Activated T-cell treated with anti-CD3 and anti-CD28 coated beads for 4 hours (primary cell): ENCODE measurements around the gene GNB1L.

Experiments used
- DNase-seq: peaks from one replicate; pipeline ENCODE4 v3.0.0-alpha.2; 2020

GNB1L gene

GRCh38 chr22:19821523-19822300 is 33.0 kb downstream of the GNB1L start:
- DNase-seq = no peak

GRCh38 chr22:19820880-19821522 is 33.7 kb downstream of the GNB1L start:
- DNase-seq = no peak

GRCh38 chr22:19819911-19820879 is 34.5 kb downstream of the GNB1L start:
- no peak for DNase-seq

- no peak for DNase-seq
Measured at GRCh38 chr22:19819208-19819910, 35.3 kb downstream of the GNB1L start.

- no peak for DNase-seq
Measured at GRCh38 chr22:19818324-19819207, 36.1 kb downstream of the GNB1L start.

GRCh38 chr22:19816372-19817119 is 38.1 kb downstream of the GNB1L start:
- DNase-seq = no peak

GRCh38 chr22:19815823-19816290 is 38.8 kb downstream of the GNB1L start:
- DNase-seq = no peak

GRCh38 chr22:19815093-19815822 is 39.4 kb downstream of the GNB1L start:
- no peak for DNase-seq

- DNase-seq = no peak
Measured at GRCh38 chr22:19814428-19814827, 40.2 kb downstream of the GNB1L start.

GRCh38 chr22:19812910-19813309 is 41.8 kb downstream of the GNB1L start:
- no peak for DNase-seq

GRCh38 chr22:19811811-19812771 is 42.6 kb downstream of the GNB1L start:
- DNase-seq = no peak

GRCh38 chr22:19811211-19811621 is 43.5 kb downstream of the GNB1L start:
- DNase-seq = no peak

- no peak for DNase-seq
Measured at GRCh38 chr22:19810381-19811201, 44.1 kb downstream of the GNB1L start.

- DNase-seq = no peak
Measured at GRCh38 chr22:19809741-19810140, 44.9 kb downstream of the GNB1L start.

GRCh38 chr22:19808873-19809478 is 45.7 kb downstream of the GNB1L start:
- no peak for DNase-seq

- DNase-seq = no peak
Measured at GRCh38 chr22:19807914-19808872, 46.5 kb downstream of the GNB1L start.
